WTC11 (cell line): ENCODE measurements around the gene UGT2B17.

Experiments
- CREM ChIP-seq: sonication (generic); formaldehyde crosslinking; IDR thresholded peaks from 2 replicates; pipeline ENCODE4 v1.8.1; 2022; ENCODE audit warnings: mild to moderate bottlenecking, missing genetic modification reagents, moderate library complexity
- E2F5 ChIP-seq: sonication (generic); formaldehyde crosslinking; IDR thresholded peaks from 2 replicates; pipeline ENCODE4 v1.8.1; 2022; ENCODE audit warnings: mild to moderate bottlenecking, moderate library complexity, missing genetic modification reagents
- ESRRA ChIP-seq: sonication (generic); formaldehyde crosslinking; IDR thresholded peaks from 2 replicates; pipeline ENCODE4 v1.8.1; 2022; ENCODE audit warnings: mild to moderate bottlenecking, missing genetic modification reagents, borderline replicate concordance
- HMGA2 ChIP-seq: fragments of 250-450 bp; sonication (Bioruptor Pico); IDR thresholded peaks from 2 replicates; pipeline ENCODE4 v1.4.0; 2021; ENCODE audit warnings: mild to moderate bottlenecking, moderate library complexity
- HMGXB4 ChIP-seq: sonication (generic); formaldehyde crosslinking; IDR thresholded peaks from 2 replicates; pipeline ENCODE4 v1.8.1; 2023; ENCODE audit warnings: mild to moderate bottlenecking, moderate library complexity, missing genetic modification reagents
- MAX ChIP-seq: sonication (generic); formaldehyde crosslinking; IDR thresholded peaks from 2 replicates; pipeline ENCODE4 v1.8.0; 2022; ENCODE audit warnings: mild to moderate bottlenecking, missing genetic modification reagents
- NR3C1 ChIP-seq: sonication (generic); formaldehyde crosslinking; conservative IDR thresholded peaks from 2 replicates; pipeline ENCODE4 v1.8.1; 2023; ENCODE audit warnings: low read depth, mild to moderate bottlenecking, missing genetic modification reagents
- RELA ChIP-seq: sonication (generic); formaldehyde crosslinking; IDR thresholded peaks from 2 replicates; pipeline ENCODE4 v1.8.1; 2022; ENCODE audit warnings: missing genetic modification reagents, mild to moderate bottlenecking, borderline replicate concordance
- TCF7 ChIP-seq: sonication (generic); formaldehyde crosslinking; IDR thresholded peaks from 2 replicates; pipeline ENCODE4 v1.8.0; 2022; ENCODE audit warnings: mild to moderate bottlenecking, low read depth, missing genetic modification reagents, moderate library complexity
- TF ChIP-seq, protein P1 (sequence below): fragments of 200-600 bp; IDR thresholded peaks from 2 replicates; pipeline ENCODE4 v1.8.0; 2022; ENCODE audit warnings: antibody characterized with exemption

DNA sequence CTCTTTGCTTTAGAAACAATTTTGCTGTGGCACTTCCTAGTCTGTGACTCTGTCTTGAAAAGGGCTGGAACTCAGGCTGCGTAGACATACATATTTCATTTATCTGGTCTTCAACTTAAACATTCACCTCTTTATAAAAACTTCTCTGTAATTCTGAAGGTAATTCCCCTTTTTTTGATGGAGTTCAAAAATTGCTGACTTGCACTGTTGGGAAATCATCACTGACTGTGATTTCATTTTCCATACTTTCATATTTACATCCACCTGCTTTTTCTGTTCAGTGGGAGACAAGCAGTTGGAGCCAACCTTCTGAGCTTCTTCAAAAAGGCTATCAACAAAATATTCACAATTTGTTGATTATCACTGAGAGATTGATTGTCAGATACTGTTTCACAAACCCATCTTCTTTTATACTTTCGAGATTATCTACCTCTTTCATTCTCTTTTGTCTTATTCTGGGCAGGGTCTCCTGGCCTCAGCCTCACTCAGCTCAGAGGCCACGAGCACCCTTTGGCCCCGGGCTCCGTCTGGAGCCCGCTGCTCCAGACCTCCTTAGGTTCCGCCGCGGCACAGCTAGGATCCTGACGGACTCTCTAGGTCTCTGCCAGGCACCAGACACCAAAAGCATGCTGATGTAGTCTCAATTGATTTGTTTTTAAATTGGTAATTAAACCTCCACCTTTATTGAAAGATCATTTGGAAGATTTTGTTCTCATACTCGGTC lies 39.7 kb upstream of the UGT2B17 start:
- TF ChIP-seq NR3C1 (no peak), ESRRA (no peak), MAX (CRISPR knock-in tag) (no peak), CREM (no peak), TCF7 (CRISPR knock-in tag) (no peak), RELA (no peak), E2F5 (CRISPR knock-in tag) (no peak), HMGA2 (no peak), HMGXB4 (no peak)
- TF ChIP-seq, protein P1, sequence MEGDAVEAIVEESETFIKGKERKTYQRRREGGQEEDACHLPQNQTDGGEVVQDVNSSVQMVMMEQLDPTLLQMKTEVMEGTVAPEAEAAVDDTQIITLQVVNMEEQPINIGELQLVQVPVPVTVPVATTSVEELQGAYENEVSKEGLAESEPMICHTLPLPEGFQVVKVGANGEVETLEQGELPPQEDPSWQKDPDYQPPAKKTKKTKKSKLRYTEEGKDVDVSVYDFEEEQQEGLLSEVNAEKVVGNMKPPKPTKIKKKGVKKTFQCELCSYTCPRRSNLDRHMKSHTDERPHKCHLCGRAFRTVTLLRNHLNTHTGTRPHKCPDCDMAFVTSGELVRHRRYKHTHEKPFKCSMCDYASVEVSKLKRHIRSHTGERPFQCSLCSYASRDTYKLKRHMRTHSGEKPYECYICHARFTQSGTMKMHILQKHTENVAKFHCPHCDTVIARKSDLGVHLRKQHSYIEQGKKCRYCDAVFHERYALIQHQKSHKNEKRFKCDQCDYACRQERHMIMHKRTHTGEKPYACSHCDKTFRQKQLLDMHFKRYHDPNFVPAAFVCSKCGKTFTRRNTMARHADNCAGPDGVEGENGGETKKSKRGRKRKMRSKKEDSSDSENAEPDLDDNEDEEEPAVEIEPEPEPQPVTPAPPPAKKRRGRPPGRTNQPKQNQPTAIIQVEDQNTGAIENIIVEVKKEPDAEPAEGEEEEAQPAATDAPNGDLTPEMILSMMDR, result no peak
